ENCODE measurements around the gene SFMBT1. TPM values are rescaled to one million over a fixed set of nuclear protein-coding genes. Genes with fewer than 3 reads are reported as not detected.

Gene SFMBT1
- polyA plus RNA-seq, 1 of the 3 experiments (the other 2 are of a cell fraction): 0.72 TPM

GRCh38 chr3:52983336-52983807 lies 62.5 kb downstream of the SFMBT1 start:
- H3K36me3 ChIP-seq (replicated peaks in 1 of 2; ENCODE audit: control insufficient read depth in 1 of 2, insufficient read depth in 2 of 2, low read length in 1 of 2): no peaks in the 10 kb centered on the region
- H3K9me2 ChIP-seq: no peaks in the 10 kb centered on the region
- no peak overlapping the region for H3K4me3 ChIP-seq (ENCODE audit: low read depth in 2 of 2, low read length in 1 of 2)
- no peak for TF ChIP-seq SMC3 (IDR thresholded peaks at IDR 0.05; ENCODE audit: low read depth, low read length)
- no peak for TF ChIP-seq FOXM1 (IDR thresholded peaks at IDR 0.05; ENCODE audit: low read depth)
- TF ChIP-seq TCF12 (IDR thresholded peaks at IDR 0.05): no peak
- TF ChIP-seq GATA2 (CRISPR knock-in tag; IDR thresholded peaks at IDR 0.05): no peak
- TF ChIP-seq TEAD4 (IDR thresholded peaks at IDR 0.05; ENCODE audit: borderline replicate concordance, insufficient read depth): no peak
- TF ChIP-seq, protein P1, sequence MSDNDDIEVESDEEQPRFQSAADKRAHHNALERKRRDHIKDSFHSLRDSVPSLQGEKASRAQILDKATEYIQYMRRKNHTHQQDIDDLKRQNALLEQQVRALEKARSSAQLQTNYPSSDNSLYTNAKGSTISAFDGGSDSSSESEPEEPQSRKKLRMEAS (IDR thresholded peaks at IDR 0.05; ENCODE audit: low read depth): no peak
- TF ChIP-seq FOSL2 (IDR thresholded peaks at IDR 0.05; ENCODE audit: borderline replicate concordance, low read depth): no peak
- no peak for TF ChIP-seq NFIC (IDR thresholded peaks at IDR 0.05; ENCODE audit: borderline replicate concordance)
- TF ChIP-seq CTCF (IDR thresholded peaks at IDR 0.05): no peak
- TF ChIP-seq, protein P2, sequence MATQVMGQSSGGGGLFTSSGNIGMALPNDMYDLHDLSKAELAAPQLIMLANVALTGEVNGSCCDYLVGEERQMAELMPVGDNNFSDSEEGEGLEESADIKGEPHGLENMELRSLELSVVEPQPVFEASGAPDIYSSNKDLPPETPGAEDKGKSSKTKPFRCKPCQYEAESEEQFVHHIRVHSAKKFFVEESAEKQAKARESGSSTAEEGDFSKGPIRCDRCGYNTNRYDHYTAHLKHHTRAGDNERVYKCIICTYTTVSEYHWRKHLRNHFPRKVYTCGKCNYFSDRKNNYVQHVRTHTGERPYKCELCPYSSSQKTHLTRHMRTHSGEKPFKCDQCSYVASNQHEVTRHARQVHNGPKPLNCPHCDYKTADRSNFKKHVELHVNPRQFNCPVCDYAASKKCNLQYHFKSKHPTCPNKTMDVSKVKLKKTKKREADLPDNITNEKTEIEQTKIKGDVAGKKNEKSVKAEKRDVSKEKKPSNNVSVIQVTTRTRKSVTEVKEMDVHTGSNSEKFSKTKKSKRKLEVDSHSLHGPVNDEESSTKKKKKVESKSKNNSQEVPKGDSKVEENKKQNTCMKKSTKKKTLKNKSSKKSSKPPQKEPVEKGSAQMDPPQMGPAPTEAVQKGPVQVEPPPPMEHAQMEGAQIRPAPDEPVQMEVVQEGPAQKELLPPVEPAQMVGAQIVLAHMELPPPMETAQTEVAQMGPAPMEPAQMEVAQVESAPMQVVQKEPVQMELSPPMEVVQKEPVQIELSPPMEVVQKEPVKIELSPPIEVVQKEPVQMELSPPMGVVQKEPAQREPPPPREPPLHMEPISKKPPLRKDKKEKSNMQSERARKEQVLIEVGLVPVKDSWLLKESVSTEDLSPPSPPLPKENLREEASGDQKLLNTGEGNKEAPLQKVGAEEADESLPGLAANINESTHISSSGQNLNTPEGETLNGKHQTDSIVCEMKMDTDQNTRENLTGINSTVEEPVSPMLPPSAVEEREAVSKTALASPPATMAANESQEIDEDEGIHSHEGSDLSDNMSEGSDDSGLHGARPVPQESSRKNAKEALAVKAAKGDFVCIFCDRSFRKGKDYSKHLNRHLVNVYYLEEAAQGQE (IDR thresholded peaks at IDR 0.05; ENCODE audit: low read depth, low read length): no peak
- TF ChIP-seq, protein P3, sequence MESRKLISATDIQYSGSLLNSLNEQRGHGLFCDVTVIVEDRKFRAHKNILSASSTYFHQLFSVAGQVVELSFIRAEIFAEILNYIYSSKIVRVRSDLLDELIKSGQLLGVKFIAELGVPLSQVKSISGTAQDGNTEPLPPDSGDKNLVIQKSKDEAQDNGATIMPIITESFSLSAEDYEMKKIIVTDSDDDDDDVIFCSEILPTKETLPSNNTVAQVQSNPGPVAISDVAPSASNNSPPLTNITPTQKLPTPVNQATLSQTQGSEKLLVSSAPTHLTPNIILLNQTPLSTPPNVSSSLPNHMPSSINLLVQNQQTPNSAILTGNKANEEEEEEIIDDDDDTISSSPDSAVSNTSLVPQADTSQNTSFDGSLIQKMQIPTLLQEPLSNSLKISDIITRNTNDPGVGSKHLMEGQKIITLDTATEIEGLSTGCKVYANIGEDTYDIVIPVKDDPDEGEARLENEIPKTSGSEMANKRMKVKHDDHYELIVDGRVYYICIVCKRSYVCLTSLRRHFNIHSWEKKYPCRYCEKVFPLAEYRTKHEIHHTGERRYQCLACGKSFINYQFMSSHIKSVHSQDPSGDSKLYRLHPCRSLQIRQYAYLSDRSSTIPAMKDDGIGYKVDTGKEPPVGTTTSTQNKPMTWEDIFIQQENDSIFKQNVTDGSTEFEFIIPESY (IDR thresholded peaks at IDR 0.05; ENCODE audit: borderline replicate concordance, low read depth): no peak
- TF ChIP-seq FOXJ3 (CRISPR knock-in tag; IDR thresholded peaks at IDR 0.05): no peak
- TF ChIP-seq RXRA (IDR thresholded peaks at IDR 0.05; ENCODE audit: borderline replicate concordance, low read depth): no peak
- TF ChIP-seq RCOR1 (IDR thresholded peaks at IDR 0.05; ENCODE audit: low read length): no peak
- TF ChIP-seq NRF1 (IDR thresholded peaks at IDR 0.05; ENCODE audit: low read depth, low read length): no peak
- TF ChIP-seq CHD2 (IDR thresholded peaks at IDR 0.05; ENCODE audit: low read length, partially characterized antibody): no peak
- TF ChIP-seq YY1 (IDR thresholded peaks at IDR 0.05; ENCODE audit: low read depth): no peak
- TF ChIP-seq ELF1 (IDR thresholded peaks at IDR 0.05): no peak
- TF ChIP-seq EZH2phosphoT487 (IDR thresholded peaks at IDR 0.05; ENCODE audit: borderline replicate concordance, low read depth): no peak
- no peak for TF ChIP-seq MXI1 (IDR thresholded peaks at IDR 0.05; ENCODE audit: low read depth, low read length)
- WGBS (ENCODE audit: low lambda C conversion rate): 86% methylated on average over 5 of the region's 5 CpGs
- ChIA-PET CTCF (interaction anchor here (0.9 to 1.6 kb wide), 3 partner anchors 13 to 79 kb away, joined by 3 read pairs; no protein-coding TSS in a partner anchor), POLR2A (no interaction called here)
- no peaks in the 10 kb centered on the region for H3K79me2 ChIP-seq (ENCODE audit: insufficient read depth)
- H3K27ac ChIP-seq (ENCODE audit: low read depth in 2 of 2, low read length in 1 of 2): no peak overlapping the region
- H2AFZ ChIP-seq (ENCODE audit: low read depth): no peak overlapping the region
- DNase-seq: no peak
- no peaks in the 10 kb centered on the region for H4K20me1 ChIP-seq (ENCODE audit: insufficient read depth)
- no peak overlapping the region for H3K9ac ChIP-seq
- no peaks in the 10 kb centered on the region for H3F3A ChIP-seq (replicated peaks; ENCODE audit: insufficient read depth)
- no peak overlapping the region for H3K4me2 ChIP-seq
- H3K9me3 ChIP-seq: no peaks in the 10 kb centered on the region
- no peaks in the 10 kb centered on the region for H3K27me3 ChIP-seq (ENCODE audit: insufficient read depth)
- H3K4me1 ChIP-seq (ENCODE audit: control insufficient read depth in 1 of 2, insufficient read depth in 2 of 2, low read depth in 1 of 2, low read length in 1 of 2): no peaks in the 10 kb centered on the region; a peak in 2 of 4 replicates
